ENCODE data around the gene CGB8. TPM values are rescaled to one million over a fixed set of nuclear protein-coding genes. Genes with fewer than 3 reads are reported as not detected.
A peak's percentile ranks its signal among the peaks of the same experiment; 100 is the strongest.

CGB8 gene
- total and polyA plus RNA-seq, 2 of the 8 experiments (the other 6 are each of a cell fraction or from before 2014, with no cell fraction given): 0.09 TPM; not detected in 1

- TF ChIP-seq SAP30 (IDR thresholded peaks at IDR 0.05; ENCODE audit: insufficient read depth, insufficient replicate concordance, low read length) (no peak), BACH1 (IDR thresholded peaks at IDR 0.05; ENCODE audit: low read length) (0 out of 2 replicates have a peak, but pooled peaks have one; percentile 14), CHD2 (IDR thresholded peaks at IDR 0.05; ENCODE audit: low read length) (peak; percentile 96), CTCF (IDR thresholded peaks at IDR 0.05; ENCODE audit: control extremely low read depth in 1 of 3, insufficient read depth in 1 of 3, low read depth in 1 of 3, low read length in 3 of 3) (0 out of 4 replicates have a peak, but pooled peaks of 1 of the 3 experiments have one; percentile 3), TEAD4 (IDR thresholded peaks at IDR 0.05; ENCODE audit: low read depth, low read length) (no peak), RNF2 (IDR thresholded peaks at IDR 0.05; ENCODE audit: borderline replicate concordance, low read depth, low read length, missing control alignments, poor library complexity, severe bottlenecking) (no peak), KDM4A (IDR thresholded peaks at IDR 0.05; ENCODE audit: low read depth, low read length, severe bottlenecking) (peak; percentile 86), ATF2 (IDR thresholded peaks at IDR 0.05; ENCODE audit: low read length) (no peak), ZNF274 (IDR thresholded peaks at IDR 0.05; ENCODE audit: borderline replicate concordance, extremely low read depth, low read length) (no peak), RBBP5 (IDR thresholded peaks at IDR 0.05; ENCODE audit: borderline replicate concordance, low read depth, low read length) (peak; percentile 38; the same call in 1 of the 2 replicates), SP2 (IDR thresholded peaks at IDR 0.05; ENCODE audit: low read length) (no peak), GABPA (IDR thresholded peaks at IDR 0.05; ENCODE audit: borderline replicate concordance, insufficient read depth, low read length) (no peak), MAX (IDR thresholded peaks at IDR 0.05) (peak; percentile 52), KDM5A (IDR thresholded peaks at IDR 0.05; ENCODE audit: low read length) (no peak), RAD21 (IDR thresholded peaks at IDR 0.05 in 1 of 2, conservative IDR thresholded peaks at IDR 0.05 in 1 of 2; ENCODE audit: low read depth in 2 of 2, low read length in 2 of 2) (no peak)
These were observed 36.3 kb upstream of the CGB8 start, which contains the start of gene SNRNP70 (continued) for GRCh38 chr19:49085020-49085867.

Measured in H1 (cell line).